ENCODE data around the gene ZNF101. TPM values are rescaled to one million over a fixed set of nuclear protein-coding genes. Genes with fewer than 3 reads are reported as not detected.

The ZNF101 gene
- total RNA-seq, 4 donors from 2014 or later, result 3.0 to 9.1 (median 6.3) TPM

DNA sequence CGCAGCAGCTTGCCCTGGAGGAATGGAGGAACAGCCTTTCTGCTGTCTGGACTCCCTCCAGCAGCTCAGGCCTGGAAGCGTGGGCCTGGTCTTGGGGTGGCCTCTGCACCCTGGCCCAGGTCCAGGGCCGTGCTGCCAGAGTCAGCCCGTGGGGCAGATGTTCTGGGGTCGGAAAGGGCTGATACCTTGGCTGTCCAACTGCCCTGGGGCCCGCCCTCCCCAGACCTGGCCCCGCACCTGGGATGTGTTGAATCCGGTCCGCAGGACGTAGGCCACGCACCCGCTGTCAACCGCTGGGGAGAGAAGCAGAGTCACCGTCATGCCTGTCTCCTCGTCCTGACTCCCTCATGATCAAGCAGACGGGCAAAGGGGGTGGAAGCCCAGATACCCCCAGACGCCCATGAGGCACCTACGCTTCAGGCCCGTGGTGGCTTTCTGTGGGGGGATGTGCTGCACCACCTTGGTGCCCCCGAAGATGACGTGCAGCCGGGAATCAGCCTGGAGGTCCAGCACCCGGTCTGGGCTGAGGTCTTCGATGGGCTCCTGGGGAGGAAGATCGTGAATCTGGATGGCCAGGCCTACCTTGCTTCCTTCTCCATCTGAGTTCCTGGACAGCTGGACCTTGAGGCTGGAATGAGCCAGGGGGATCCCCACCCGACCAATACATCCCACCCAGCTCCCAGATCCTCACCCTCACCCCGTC is 12.8 kb upstream of the ZNF101 start:
- no peak for DNase-seq (ENCODE audit: low spot score)
- TF ChIP-seq, protein P1, sequence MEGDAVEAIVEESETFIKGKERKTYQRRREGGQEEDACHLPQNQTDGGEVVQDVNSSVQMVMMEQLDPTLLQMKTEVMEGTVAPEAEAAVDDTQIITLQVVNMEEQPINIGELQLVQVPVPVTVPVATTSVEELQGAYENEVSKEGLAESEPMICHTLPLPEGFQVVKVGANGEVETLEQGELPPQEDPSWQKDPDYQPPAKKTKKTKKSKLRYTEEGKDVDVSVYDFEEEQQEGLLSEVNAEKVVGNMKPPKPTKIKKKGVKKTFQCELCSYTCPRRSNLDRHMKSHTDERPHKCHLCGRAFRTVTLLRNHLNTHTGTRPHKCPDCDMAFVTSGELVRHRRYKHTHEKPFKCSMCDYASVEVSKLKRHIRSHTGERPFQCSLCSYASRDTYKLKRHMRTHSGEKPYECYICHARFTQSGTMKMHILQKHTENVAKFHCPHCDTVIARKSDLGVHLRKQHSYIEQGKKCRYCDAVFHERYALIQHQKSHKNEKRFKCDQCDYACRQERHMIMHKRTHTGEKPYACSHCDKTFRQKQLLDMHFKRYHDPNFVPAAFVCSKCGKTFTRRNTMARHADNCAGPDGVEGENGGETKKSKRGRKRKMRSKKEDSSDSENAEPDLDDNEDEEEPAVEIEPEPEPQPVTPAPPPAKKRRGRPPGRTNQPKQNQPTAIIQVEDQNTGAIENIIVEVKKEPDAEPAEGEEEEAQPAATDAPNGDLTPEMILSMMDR (IDR thresholded peaks at IDR 0.05), result no peak
- ATAC-seq (ENCODE audit: low FRiP score), result no peak

DNA sequence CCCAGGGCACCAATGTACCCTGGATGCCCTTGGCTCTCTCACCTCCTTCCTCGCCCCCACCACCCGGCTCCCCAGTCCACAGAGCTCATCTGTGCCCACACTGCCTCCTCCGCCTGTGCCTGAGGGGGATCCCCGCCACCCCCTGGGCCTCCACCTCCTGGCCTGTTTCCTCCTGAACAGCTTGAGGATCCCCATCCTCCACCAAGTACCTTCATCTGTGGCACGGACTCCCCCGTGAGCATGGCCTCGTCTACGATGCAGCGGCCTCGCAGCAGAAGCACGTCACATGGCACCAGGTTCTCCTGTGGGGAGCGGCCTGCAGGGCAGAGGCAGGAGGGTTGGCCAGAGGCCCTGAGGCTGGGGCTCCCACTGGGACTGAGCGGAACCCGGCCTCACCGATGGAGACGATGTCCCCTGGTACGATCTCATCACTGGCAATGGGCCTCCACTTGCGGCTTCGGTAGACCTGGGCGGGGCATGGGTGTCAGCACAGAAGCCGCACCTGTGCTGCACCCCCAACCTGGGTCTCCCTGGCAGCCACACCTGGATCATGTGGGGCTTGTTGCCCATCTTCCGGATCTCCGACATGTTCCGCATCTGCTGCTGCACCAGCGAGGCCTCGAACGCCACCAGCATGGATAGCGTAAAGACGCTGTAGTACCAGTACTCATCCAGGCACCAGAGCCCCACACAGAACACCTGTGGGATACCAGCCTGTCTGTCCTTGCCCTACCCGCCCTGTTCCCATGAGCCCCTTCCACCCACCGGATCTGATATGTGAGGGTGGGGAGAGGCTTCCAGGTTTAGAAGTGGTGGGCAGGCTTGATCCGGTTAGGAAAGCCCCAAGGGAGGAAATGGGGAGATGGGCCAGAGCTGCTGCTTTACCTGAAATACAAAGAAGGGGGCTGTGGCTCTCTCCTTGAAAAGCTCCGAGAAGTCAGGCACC is 11.9 kb upstream of the ZNF101 start:
- DNase-seq (ENCODE audit: low spot score) (no peak), ATAC-seq (ENCODE audit: low FRiP score) (no peak)
- TF ChIP-seq, protein P1 (IDR thresholded peaks at IDR 0.05), result no peak

DNA sequence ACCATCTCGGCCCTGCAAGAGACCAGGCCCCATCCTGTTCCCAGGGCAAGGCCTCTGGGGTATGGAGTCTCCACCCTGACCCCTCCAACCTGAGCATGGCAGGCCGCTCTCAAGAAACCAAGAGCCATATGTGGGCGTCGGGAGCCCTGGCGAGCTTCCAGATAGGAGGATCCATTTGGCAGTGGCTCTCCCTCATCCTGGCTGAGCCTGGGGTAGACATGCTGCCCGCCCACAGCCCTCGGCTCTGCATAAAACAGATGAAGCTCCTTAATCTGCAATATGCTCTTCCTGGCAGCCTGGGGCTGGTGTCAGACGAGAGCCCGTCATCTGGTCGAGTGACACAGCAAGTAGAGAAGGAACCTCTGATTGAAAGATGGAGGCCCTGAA is 11.2 kb upstream of the ZNF101 start:
- TF ChIP-seq, protein P1 (IDR thresholded peaks at IDR 0.05), result no peak
- no peak for DNase-seq (ENCODE audit: low spot score)
- no peak for ATAC-seq (ENCODE audit: low FRiP score)

DNA sequence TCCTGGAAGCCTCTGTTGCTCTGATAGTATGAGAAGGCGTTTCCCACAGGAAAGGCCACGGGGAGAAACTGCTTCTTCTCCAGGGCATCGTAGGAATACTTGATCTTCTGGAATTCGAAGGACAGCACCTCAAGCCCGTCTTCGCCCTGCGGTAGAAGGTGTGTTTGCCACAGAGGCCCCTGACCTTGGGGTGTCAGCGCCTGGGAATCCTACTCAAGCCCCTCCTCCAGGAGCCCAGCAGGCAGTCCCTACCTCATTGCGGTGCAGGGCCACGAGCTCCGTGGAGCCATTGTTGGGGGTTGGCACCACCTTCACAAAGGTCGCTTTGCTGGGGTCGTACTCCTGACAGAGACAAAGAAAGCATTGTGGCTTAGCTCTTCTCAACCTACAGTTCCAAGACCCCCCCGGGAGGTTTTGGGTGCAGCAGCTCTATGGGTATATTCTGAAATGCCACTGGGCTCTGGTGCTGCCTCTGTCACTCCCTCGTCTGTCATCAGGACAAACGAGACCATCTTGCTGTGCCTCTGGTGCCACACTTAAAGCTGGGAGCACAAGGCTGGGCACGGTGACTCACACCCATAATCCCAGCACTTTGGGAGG is 8.9 kb upstream of the ZNF101 start:
- ATAC-seq (ENCODE audit: low FRiP score) (no peak), DNase-seq (ENCODE audit: low spot score) (no peak)
- TF ChIP-seq, protein P1 (IDR thresholded peaks at IDR 0.05), result no peak

DNA sequence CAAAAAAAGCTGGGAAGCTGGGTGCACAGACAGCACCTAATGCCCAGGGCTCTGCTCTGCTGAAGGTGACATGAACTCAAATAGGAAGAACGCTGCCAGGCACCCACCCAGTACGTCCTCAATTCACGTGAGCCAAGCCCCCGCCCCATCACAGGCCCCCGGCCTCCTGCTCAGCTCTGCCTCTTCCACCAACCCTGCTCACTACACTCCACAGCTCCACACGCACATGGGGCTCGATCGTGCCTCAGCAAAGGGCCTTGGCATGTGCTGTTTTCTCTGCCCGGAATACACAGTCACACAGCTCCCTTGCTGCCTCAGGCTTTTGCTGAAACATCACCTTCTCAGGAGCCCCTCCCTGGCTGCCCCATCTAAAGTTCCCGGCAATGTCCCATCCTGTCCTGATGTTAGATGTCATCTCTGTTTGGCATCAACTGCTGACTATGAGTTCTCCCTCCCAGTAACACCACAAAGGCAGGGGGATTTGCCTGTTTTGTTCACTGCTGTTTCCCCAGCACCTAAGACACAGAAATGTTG is 7.4 kb upstream of the ZNF101 start:
- ATAC-seq (ENCODE audit: low FRiP score) (no peak), DNase-seq (ENCODE audit: low spot score) (no peak)
- TF ChIP-seq, protein P1 (IDR thresholded peaks at IDR 0.05), result no peak

DNA sequence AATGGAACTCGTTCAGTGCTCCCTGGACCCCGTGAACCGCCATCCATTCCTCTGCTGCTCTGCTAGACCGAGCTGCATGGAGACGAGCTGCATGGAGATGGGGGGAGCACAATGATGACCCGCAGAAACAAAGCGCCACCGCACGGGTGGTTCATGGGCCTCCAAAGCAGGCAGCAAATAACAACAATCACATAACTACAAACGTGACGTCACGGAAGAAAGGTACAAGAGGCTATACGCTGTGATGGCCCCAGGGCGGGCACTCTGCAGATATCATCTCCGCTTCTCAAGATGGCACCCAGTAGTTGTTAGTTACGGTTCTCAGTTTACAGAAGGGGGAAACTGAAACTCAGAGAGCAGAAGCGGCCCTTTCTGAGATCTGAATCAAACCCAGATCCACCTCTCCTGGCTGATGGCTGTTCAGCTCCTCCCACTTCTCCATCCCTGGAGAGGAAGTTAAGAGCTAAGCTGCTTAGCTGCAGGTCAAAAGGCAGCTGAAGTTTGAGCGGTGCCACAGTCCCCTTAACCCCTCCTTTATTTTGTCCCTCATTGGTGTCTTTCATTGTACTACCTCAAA is 6.9 kb upstream of the ZNF101 start:
- ATAC-seq (ENCODE audit: low FRiP score), result no peak
- no peak for DNase-seq (ENCODE audit: low spot score)
- TF ChIP-seq, protein P1 (IDR thresholded peaks at IDR 0.05), result no peak

Measured in omental fat pad (tissue), 4 donors.